ENCODE measurements around the gene JMJD8. TPM values are rescaled to one million over a fixed set of nuclear protein-coding genes. Genes with fewer than 3 reads are reported as not detected.

Gene JMJD8
- total RNA-seq, 1 experiment from 2014 or later = 81.3 TPM

GRCh38 chr16:704047-704446, 19.9 kb upstream of the JMJD8 start:
- Histone ChIP-seq H3K36me3 (ENCODE audit: low read depth, low read length) (no peaks in the 10 kb centered on the region), H4K20me1 (ENCODE audit: low read length) (no peaks in the 10 kb centered on the region), H3K4me1 (ENCODE audit: insufficient read depth, low read length) (no peaks in the 10 kb centered on the region), H3K9me2 (replicated peaks; ENCODE audit: low read length) (no peaks in the 10 kb centered on the region), H3K9ac (ENCODE audit: low read length) (no peak overlapping the region), H3K4me2 (ENCODE audit: low read length) (no peak overlapping the region), H3K79me2 (ENCODE audit: low read length) (no peaks in the 10 kb centered on the region), H3K27me3 (ENCODE audit: low read length) (peaks cover 37% of the 10 kb centered on the region), H2AFZ (ENCODE audit: low read length) (no peak overlapping the region), H3K4me3 (ENCODE audit: low read length) (no peak overlapping the region), H3K27ac (ENCODE audit: low read length) (no peak overlapping the region), H3F3A (ENCODE audit: low read length, unreplicated experiment) (no peaks in the 10 kb centered on the region), H3K9me3 (ENCODE audit: low read length) (no peaks in the 10 kb centered on the region)
- ATAC-seq = no peak
- intact Hi-C loops (cut with micrococcal nuclease) = no loop called here
- TF ChIP-seq EZH2phosphoT487 (IDR thresholded peaks at IDR 0.05; ENCODE audit: borderline replicate concordance, low read length) (no peak), EZH2 (IDR thresholded peaks at IDR 0.05; ENCODE audit: low read length, unreplicated experiment) (no peak), CTCF (conservative IDR thresholded peaks at IDR 0.05; ENCODE audit: low read depth, low read length) (no peak)
- POLR2A ChIA-PET (ENCODE audit: unreplicated experiment) = no interaction called here
- no peak for DNase-seq
- CTCF ChIA-PET = no interaction called here
- BruUV-seq (replicated peaks) = no TSS peak

GRCh38 chr16:703406-703805, 19.3 kb upstream of the JMJD8 start:
- Histone ChIP-seq H3K9ac (ENCODE audit: low read length) (no peak overlapping the region), H3K27me3 (ENCODE audit: low read length) (peaks cover 33% of the 10 kb centered on the region), H2AFZ (ENCODE audit: low read length) (no peak overlapping the region), H3K36me3 (ENCODE audit: low read depth, low read length) (no peaks in the 10 kb centered on the region), H3K9me2 (replicated peaks; ENCODE audit: low read length) (no peaks in the 10 kb centered on the region), H3K9me3 (ENCODE audit: low read length) (no peaks in the 10 kb centered on the region), H3F3A (ENCODE audit: low read length, unreplicated experiment) (no peaks in the 10 kb centered on the region), H3K27ac (ENCODE audit: low read length) (no peak overlapping the region), H4K20me1 (ENCODE audit: low read length) (no peaks in the 10 kb centered on the region), H3K79me2 (ENCODE audit: low read length) (no peaks in the 10 kb centered on the region), H3K4me3 (ENCODE audit: low read length) (no peak overlapping the region), H3K4me1 (ENCODE audit: insufficient read depth, low read length) (no peaks in the 10 kb centered on the region), H3K4me2 (ENCODE audit: low read length) (no peak overlapping the region)
- no peak for ATAC-seq
- intact Hi-C loops (cut with micrococcal nuclease) = no loop called here
- no TSS peak for BruUV-seq (replicated peaks)
- CTCF ChIA-PET = no interaction called here
- DNase-seq = no peak
- no peak for TF ChIP-seq CTCF (conservative IDR thresholded peaks at IDR 0.05; ENCODE audit: low read depth, low read length)
- TF ChIP-seq EZH2phosphoT487 (IDR thresholded peaks at IDR 0.05; ENCODE audit: borderline replicate concordance, low read length) = no peak
- TF ChIP-seq EZH2 (IDR thresholded peaks at IDR 0.05; ENCODE audit: low read length, unreplicated experiment) = no peak
- POLR2A ChIA-PET (ENCODE audit: unreplicated experiment) = no interaction called here

- Histone ChIP-seq H4K20me1 (ENCODE audit: low read length) (no peaks in the 10 kb centered on the region), H3K27ac (ENCODE audit: low read length) (no peak overlapping the region), H3K79me2 (ENCODE audit: low read length) (no peaks in the 10 kb centered on the region), H3K4me1 (ENCODE audit: insufficient read depth, low read length) (no peaks in the 10 kb centered on the region), H3F3A (ENCODE audit: low read length, unreplicated experiment) (no peaks in the 10 kb centered on the region), H3K9me2 (replicated peaks; ENCODE audit: low read length) (no peaks in the 10 kb centered on the region), H3K36me3 (ENCODE audit: low read depth, low read length) (no peaks in the 10 kb centered on the region), H3K9ac (ENCODE audit: low read length) (no peak overlapping the region), H3K27me3 (ENCODE audit: low read length) (peaks cover 25% of the 10 kb centered on the region), H3K4me2 (ENCODE audit: low read length) (no peak overlapping the region), H3K9me3 (ENCODE audit: low read length) (no peaks in the 10 kb centered on the region), H2AFZ (ENCODE audit: low read length) (no peak overlapping the region), H3K4me3 (ENCODE audit: low read length) (no peak overlapping the region)
- no TSS peak for BruUV-seq (replicated peaks)
- no peak for DNase-seq
- ChIA-PET POLR2A (ENCODE audit: unreplicated experiment) (interaction anchor here (0.6 kb wide), 1 partner anchor 376 kb away, joined by 3 read pairs; no protein-coding TSS in a partner anchor), CTCF (no interaction called here)
- TF ChIP-seq EZH2 (IDR thresholded peaks at IDR 0.05; ENCODE audit: low read length, unreplicated experiment) (no peak), CTCF (conservative IDR thresholded peaks at IDR 0.05; ENCODE audit: low read depth, low read length) (no peak), EZH2phosphoT487 (IDR thresholded peaks at IDR 0.05; ENCODE audit: borderline replicate concordance, low read length) (no peak)
- ATAC-seq = no peak
- intact Hi-C loops (cut with micrococcal nuclease) = no loop called here
These were observed 18.2 kb upstream of the JMJD8 start for GRCh38 chr16:702341-702740.

All from PC-3 (cell line).